AG08395 (cell line): ENCODE results near the gene PRAMEF4.
"Not testable (repeated sequence)": the region's sequence is repeated elsewhere in the genome, so short reads cannot be mapped to it uniquely, and the experiment has no call there.

ENCODE experiments used
- DNase-seq: peaks from one replicate; pipeline ENCODE4 v3.0.0; 2012; ENCODE audit warnings: mixed read lengths, low spot score

Gene PRAMEF4

GRCh38 chr1:12886101-12886500 is at the start of gene PRAMEF4:
Gene PRAMEF4 (minus strand): TSS chr1:12886201. CDS start chr1:12883394, 2,807 bp downstream.
- not testable (repeated sequence) for DNase-seq

GRCh38 chr1:12924368-12924767 is 38.4 kb upstream of the PRAMEF4 start:
- not testable (repeated sequence) for DNase-seq

- DNase-seq, result not testable (repeated sequence)
Observed at GRCh38 chr1:12921749-12922148, 35.7 kb upstream of the PRAMEF4 start.

DNA sequence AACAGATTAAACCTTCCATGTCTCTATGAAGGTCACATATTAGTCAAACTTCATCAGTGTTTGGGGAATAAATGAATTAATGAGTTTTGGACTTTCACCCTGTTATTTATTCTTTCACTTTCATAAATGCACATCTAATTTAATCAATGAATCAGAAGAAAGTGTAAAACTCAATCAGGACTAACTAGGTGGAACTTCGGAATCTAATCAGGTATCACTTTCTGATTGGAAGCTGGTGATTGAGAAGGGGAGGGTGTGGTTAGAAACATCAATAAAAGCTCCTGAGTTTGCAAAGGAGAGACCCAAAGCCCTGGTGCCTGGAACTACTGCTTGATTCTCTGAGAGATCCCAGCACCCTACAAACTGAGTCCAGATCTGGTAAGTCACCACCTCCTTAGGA is 30.3 kb upstream of the PRAMEF4 start, which contains the start of gene PRAMEF7:
TSS of gene PRAMEF7 (plus strand) at position 301 of the 400 bp plus-strand sequence. CDS start 1,083 bp downstream, outside the sequence.
- not testable (repeated sequence) for DNase-seq

DNA sequence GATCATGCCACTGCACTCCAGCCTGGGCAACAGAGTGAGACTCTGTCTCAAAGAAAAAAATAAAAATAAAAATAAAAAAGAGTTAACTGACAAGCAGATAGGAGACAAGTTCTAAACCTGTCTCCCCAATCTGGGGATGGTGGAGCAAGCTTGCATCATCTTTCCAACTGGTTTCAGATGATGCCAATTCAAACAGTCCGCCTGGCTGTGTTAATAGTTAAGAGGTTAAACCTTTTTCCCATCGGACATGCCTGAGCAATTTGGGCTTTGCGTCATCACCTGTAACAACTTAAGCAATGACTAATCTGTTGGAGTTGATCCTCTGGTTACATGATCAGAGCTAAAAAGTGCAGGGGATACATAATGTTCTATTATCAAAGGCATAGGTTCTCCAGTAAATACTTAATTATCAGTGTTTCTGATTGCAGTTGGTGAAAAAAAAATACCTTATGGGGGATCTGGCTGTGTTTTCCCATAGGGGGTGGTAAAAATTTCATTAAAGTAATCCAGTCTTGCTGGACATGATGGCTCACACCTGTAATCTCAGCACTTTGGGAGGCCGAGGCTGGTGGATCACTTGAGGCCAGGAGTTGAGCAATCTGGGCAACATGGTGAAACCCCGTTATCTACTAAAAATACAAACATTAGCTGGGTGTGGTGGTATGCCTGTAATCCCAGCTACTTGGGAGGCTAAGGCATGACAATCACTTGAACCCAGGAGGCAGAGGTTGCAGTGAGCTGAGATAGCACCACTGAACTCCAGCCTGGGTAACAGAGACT is 18.0 kb upstream of the PRAMEF4 start:
- DNase-seq, result not testable (repeated sequence)

DNA sequence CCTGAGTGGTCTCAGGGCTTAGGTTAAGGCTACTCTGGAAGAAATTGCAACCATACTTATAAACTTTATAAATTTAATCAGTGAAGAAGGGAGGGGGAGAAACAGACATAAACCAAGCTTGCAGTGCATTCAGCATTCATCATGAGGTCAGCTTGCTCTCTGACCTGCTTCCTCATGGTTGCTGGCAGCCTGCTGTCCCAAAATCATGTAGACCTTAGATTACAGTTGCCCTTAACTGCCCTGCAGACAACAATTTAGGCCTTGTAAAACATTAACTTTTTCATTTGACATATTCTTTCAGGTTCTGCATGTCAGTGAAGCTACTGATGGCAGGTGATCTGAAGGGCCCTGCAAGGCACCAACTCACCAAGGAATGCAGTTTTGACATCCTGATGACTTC is 13.2 kb upstream of the PRAMEF4 start:
- DNase-seq, result not testable (repeated sequence)

DNA sequence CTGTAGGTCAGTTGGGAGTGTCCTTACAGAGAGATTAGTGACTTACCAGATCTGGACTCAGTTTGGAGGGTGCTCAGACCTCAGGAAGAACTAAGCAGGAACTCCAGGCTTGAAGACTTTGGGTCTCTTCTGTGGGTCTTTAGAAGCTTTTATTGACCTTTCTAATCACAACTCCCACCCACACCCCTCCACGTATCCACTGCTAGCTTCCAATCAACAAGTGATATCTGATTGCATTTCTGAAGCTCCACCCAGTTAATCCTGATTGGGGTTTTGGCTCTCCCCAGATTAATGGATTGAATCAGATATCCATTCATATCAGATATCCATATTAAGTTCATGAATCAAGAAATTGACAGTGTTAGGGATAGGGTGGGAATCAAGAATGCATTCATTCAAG is 12.2 kb upstream of the PRAMEF4 start, which contains the start of gene PRAMEF10:
TSS of gene PRAMEF10 (minus strand) at position 101 of the 400 bp plus-strand sequence. CDS start 2,423 bp downstream, outside the sequence.
- not testable (repeated sequence) for DNase-seq

DNA sequence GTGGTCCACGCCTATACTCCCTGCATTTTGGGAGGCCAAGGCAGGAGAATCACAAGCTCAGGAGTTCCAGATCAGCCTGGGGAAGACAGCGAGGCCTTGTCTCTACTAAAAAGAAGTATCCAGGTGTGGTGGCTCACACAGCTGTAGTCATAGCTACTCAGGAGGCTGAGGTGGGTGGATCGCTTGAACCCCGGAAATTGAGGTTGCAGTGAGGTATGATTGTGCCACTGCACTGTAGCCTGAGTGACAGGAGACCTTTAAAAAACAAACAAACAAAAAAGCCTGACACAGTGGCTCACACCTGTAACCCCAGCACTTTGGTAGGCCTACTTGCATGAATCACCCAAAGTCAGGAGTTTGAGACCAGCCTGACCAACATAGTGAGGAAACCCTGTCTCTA is 7.5 kb downstream of the PRAMEF4 start:
- DNase-seq, result not testable (repeated sequence)

DNA sequence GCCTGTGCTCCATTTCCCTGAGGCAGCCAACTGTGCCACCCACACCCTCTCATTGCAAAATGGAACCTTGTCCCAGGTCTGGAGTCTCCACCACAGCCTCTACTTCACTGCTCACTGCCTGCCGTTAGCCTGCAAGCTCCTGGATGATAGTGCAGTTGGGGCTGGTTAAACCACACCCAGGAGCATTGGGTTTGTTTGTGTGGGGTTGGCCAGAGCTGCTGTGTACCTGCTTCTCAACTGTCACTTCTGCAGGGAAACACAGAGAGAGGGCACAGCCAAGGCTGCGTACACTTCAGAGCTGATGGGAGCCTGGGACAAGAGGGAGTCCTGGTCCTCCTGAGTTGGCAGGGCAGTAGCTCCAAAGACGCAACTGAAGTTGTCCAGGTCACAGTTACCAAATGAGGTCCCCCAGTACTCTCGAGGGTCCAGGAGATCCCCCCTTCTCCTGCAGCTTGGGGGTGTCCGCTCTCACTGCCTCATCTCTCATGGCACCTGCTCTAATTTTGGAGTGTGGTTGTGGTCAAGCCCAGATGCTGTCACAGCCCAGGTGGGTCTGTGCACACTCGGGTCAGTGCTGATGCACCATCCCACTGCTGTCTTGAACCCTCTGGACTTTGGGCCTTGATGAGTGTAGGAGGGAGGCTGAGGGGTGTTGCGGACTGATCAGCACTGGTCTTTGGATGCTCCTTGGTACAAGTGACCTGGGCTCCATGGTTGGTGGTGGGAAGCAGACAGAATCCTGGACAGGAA is 22.7 kb downstream of the PRAMEF4 start:
- DNase-seq, result not testable (repeated sequence)

DNA sequence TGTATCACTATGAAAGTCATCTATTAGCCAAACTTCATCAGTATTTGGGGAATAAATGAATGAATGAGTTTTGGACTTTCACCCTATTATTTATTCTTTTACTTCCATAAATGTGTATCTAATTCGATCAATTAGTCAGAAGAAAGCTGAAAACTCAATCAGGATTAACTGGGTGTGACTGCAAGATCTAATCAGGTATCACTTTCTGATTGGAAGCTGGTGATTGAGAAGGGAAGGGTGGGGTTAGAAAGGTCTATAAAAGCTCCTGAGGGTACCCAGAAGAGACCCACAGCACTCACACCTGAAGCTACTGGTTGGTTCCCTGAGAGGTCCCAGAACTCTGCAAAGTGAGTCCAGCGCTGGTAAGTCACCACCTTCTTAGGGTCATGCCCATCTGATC is 29.2 kb downstream of the PRAMEF4 start, which contains the start of gene PRAMEF2:
TSS of gene PRAMEF2 (plus strand) at position 301 of the 400 bp plus-strand sequence. CDS start 1,924 bp downstream, outside the sequence.
- DNase-seq, result not testable (repeated sequence)

DNA sequence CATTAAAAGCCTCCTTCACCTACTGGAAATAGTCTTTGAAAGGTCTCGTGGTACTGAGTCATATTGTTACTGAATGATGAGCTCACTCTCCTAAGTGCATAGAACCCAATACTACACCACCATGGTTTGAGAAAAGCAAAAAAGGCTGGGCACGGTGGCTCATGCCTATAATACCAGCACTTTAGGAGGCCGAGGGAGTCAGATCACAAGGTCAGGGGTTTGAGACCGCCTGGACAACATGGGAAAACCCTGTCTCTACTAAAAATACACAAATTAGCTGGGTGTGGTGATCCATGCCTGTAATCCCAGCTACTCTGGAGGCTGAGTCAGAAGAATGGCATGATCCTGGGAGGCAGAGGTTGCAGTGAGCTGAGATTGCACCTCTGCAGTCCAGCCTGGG is 34.2 kb downstream of the PRAMEF4 start:
- DNase-seq, result peak; percentile 15

DNA sequence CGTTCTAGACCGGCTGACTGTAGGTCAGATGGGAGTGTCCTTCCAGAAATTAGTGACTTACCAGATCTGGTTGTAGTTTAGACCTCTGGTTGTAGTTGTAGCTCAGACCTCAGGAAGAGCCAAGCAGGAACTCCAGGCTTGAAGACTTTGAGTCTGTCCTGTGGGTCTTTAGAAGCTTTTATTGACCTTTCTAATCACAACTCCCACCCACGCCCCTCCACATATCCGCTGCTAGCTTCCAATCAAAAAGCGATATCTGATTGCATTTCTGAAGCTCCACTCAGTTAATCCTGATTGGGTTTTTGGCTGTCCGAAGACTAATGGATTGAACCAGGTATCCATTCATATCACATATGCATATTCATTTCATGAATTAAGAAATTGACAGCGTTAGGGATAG is 37.4 kb downstream of the PRAMEF4 start, which contains the start of gene HNRNPCL1:
TSS of gene HNRNPCL1 (minus strand) at position 101 of the 400 bp plus-strand sequence. CDS start 431 bp downstream, outside the sequence.
- DNase-seq, result not testable (repeated sequence)

GRCh38 chr1:12833251-12833650 is 52.8 kb downstream of the PRAMEF4 start:
- DNase-seq, result not testable (repeated sequence)

GRCh38 chr1:12831310-12831709 is 54.7 kb downstream of the PRAMEF4 start, which contains the start of gene PRAMEF11:
Gene PRAMEF11 (minus strand): TSS chr1:12831410. CDS start chr1:12828789, 2,621 bp downstream.
- DNase-seq, result not testable (repeated sequence)
